Stimulated activated CD8-positive, alpha-beta memory T cell treated with anti-CD3 and anti-CD28 coated beads, Interleukin-15, amount 100 ng/mL, for 4 hours (primary cell): ENCODE results near the gene SHROOM3.

ENCODE experiments used
- DNase-seq, 2 donors: peaks; one replicate each; pipeline ENCODE4 v3.0.0-alpha.2; 2020; ENCODE audit warnings: low read depth in 2 of 2

The SHROOM3 gene

GRCh38 chr4:76781698-76782595 is 346.9 kb downstream of the SHROOM3 start:
- DNase-seq, result no peak

- no peak for DNase-seq
These were observed 347.8 kb downstream of the SHROOM3 start for GRCh38 chr4:76782837-76783236.

GRCh38 chr4:76783836-76784235 is 348.8 kb downstream of the SHROOM3 start:
- DNase-seq, result no peak

- DNase-seq, result no peak
These were observed 349.2 kb downstream of the SHROOM3 start for GRCh38 chr4:76784237-76784636.

GRCh38 chr4:76787898-76788297 is 352.9 kb downstream of the SHROOM3 start:
- DNase-seq, result no peak

- DNase-seq, result no peak
These were observed 355.3 kb downstream of the SHROOM3 start for GRCh38 chr4:76790377-76790776.

- DNase-seq, result no peak
These were observed 356.4 kb downstream of the SHROOM3 start for GRCh38 chr4:76791479-76791878.

- DNase-seq, result no peak
These were observed 357.4 kb downstream of the SHROOM3 start for GRCh38 chr4:76792418-76792817.

GRCh38 chr4:76795243-76795642 is 360.2 kb downstream of the SHROOM3 start:
- DNase-seq, result no peak

GRCh38 chr4:76799140-76799539 is 364.1 kb downstream of the SHROOM3 start:
- no peak for DNase-seq

- DNase-seq, result no peak
These were observed 364.7 kb downstream of the SHROOM3 start for GRCh38 chr4:76799718-76800117.

- no peak for DNase-seq
These were observed 365.9 kb downstream of the SHROOM3 start for GRCh38 chr4:76800902-76801301.

GRCh38 chr4:76801621-76802235 is 366.7 kb downstream of the SHROOM3 start:
- DNase-seq, result no peak

GRCh38 chr4:76802236-76803021 is 367.4 kb downstream of the SHROOM3 start:
- DNase-seq, result no peak

GRCh38 chr4:76803522-76803921 is 368.5 kb downstream of the SHROOM3 start:
- no peak for DNase-seq

- DNase-seq, result no peak
These were observed 369.1 kb downstream of the SHROOM3 start for GRCh38 chr4:76804096-76804495.

GRCh38 chr4:76806346-76806745 is 371.3 kb downstream of the SHROOM3 start:
- DNase-seq, result no peak

- no peak for DNase-seq
These were observed 371.7 kb downstream of the SHROOM3 start for GRCh38 chr4:76806757-76807156.

GRCh38 chr4:76809594-76810305 is 374.7 kb downstream of the SHROOM3 start:
- no peak for DNase-seq

- DNase-seq, result no peak
These were observed 376.8 kb downstream of the SHROOM3 start for GRCh38 chr4:76811604-76812412.

GRCh38 chr4:76813070-76813469 is 378.0 kb downstream of the SHROOM3 start:
- DNase-seq, result no peak
